Measurements from ENCODE around the gene NOS1AP.

NOS1AP gene

GRCh38 chr1:162272419-162272818 lies 202.9 kb downstream of the NOS1AP start:
- Histone ChIP-seq H3K36me3 (ENCODE audit: control insufficient read depth in 2 of 2, insufficient read depth in 2 of 2, low read length in 2 of 2) (no peaks in the 10 kb centered on the region), H3K27me3 (ENCODE audit: control insufficient read depth in 2 of 2, insufficient read depth in 2 of 2, low read length in 2 of 2) (no peaks in the 10 kb centered on the region), H3K4me3 (ENCODE audit: low read length in 2 of 2) (no peak overlapping the region), H3K9me3 (ENCODE audit: control insufficient read depth in 2 of 2, low read length in 2 of 2) (no peaks in the 10 kb centered on the region), H3K4me1 (ENCODE audit: control insufficient read depth in 2 of 2, insufficient read depth in 2 of 2, low read length in 2 of 2) (no peaks in the 10 kb centered on the region), H3K27ac (ENCODE audit: low read depth in 2 of 2, low read length in 2 of 2) (no peak overlapping the region), H3K9ac (ENCODE audit: low read depth in 1 of 2, low read length in 2 of 2) (no peak overlapping the region)

GRCh38 chr1:162275622-162276175 lies 206.2 kb downstream of the NOS1AP start:
- Histone ChIP-seq H3K27me3 (ENCODE audit: control insufficient read depth in 2 of 2, insufficient read depth in 2 of 2, low read length in 2 of 2) (no peaks in the 10 kb centered on the region), H3K4me1 (ENCODE audit: control insufficient read depth in 2 of 2, insufficient read depth in 2 of 2, low read length in 2 of 2) (no peaks in the 10 kb centered on the region), H3K4me3 (ENCODE audit: low read length in 2 of 2) (no peak overlapping the region), H3K9ac (ENCODE audit: low read depth in 1 of 2, low read length in 2 of 2) (no peak overlapping the region), H3K27ac (ENCODE audit: low read depth in 2 of 2, low read length in 2 of 2) (no peak overlapping the region), H3K36me3 (ENCODE audit: control insufficient read depth in 2 of 2, insufficient read depth in 2 of 2, low read length in 2 of 2) (no peaks in the 10 kb centered on the region), H3K9me3 (ENCODE audit: control insufficient read depth in 2 of 2, low read length in 2 of 2) (no peaks in the 10 kb centered on the region)

- H3K36me3 ChIP-seq (ENCODE audit: control insufficient read depth in 2 of 2, insufficient read depth in 2 of 2, low read length in 2 of 2) = no peaks in the 10 kb centered on the region
- H3K4me3 ChIP-seq (ENCODE audit: low read length in 2 of 2) = no peak overlapping the region
Measured at GRCh38 chr1:162276493-162276892, 207.0 kb downstream of the NOS1AP start.

GRCh38 chr1:162279136-162279498 lies 209.6 kb downstream of the NOS1AP start:
- Histone ChIP-seq H3K27me3 (ENCODE audit: control insufficient read depth in 2 of 2, insufficient read depth in 2 of 2, low read length in 2 of 2) (no peaks in the 10 kb centered on the region), H3K36me3 (ENCODE audit: control insufficient read depth in 2 of 2, insufficient read depth in 2 of 2, low read length in 2 of 2) (no peaks in the 10 kb centered on the region), H3K9me3 (ENCODE audit: control insufficient read depth in 2 of 2, low read length in 2 of 2) (no peaks in the 10 kb centered on the region), H3K4me1 (ENCODE audit: control insufficient read depth in 2 of 2, insufficient read depth in 2 of 2, low read length in 2 of 2) (peaks cover under 1 to 2% of the 10 kb centered on the region in 2 donors), H3K27ac (ENCODE audit: low read depth in 2 of 2, low read length in 2 of 2) (no peak overlapping the region), H3K9ac (ENCODE audit: low read depth in 1 of 2, low read length in 2 of 2) (no peak overlapping the region), H3K4me3 (ENCODE audit: low read length in 2 of 2) (no peak overlapping the region)

More at GRCh38 chr1:162276493-162276892, 207.0 kb downstream of the NOS1AP start:
- Histone ChIP-seq H3K9ac (ENCODE audit: low read depth in 1 of 2, low read length in 2 of 2) (no peak overlapping the region), H3K27ac (ENCODE audit: low read depth in 2 of 2, low read length in 2 of 2) (no peak overlapping the region), H3K27me3 (ENCODE audit: control insufficient read depth in 2 of 2, insufficient read depth in 2 of 2, low read length in 2 of 2) (no peaks in the 10 kb centered on the region), H3K9me3 (ENCODE audit: control insufficient read depth in 2 of 2, low read length in 2 of 2) (no peaks in the 10 kb centered on the region), H3K4me1 (ENCODE audit: control insufficient read depth in 2 of 2, insufficient read depth in 2 of 2, low read length in 2 of 2) (no peaks in the 10 kb centered on the region)

- H3K36me3 ChIP-seq (ENCODE audit: control insufficient read depth in 2 of 2, insufficient read depth in 2 of 2, low read length in 2 of 2) = no peaks in the 10 kb centered on the region
- no peaks in the 10 kb centered on the region for H3K9me3 ChIP-seq (ENCODE audit: control insufficient read depth in 2 of 2, low read length in 2 of 2)
- no peak overlapping the region for H3K4me3 ChIP-seq (ENCODE audit: low read length in 2 of 2)
- H3K4me1 ChIP-seq (ENCODE audit: control insufficient read depth in 2 of 2, insufficient read depth in 2 of 2, low read length in 2 of 2) = peaks cover 16 to 18% of the 10 kb centered on the region in 2 donors
- no peak overlapping the region for H3K27ac ChIP-seq (ENCODE audit: low read depth in 2 of 2, low read length in 2 of 2)
- no peaks in the 10 kb centered on the region for H3K27me3 ChIP-seq (ENCODE audit: control insufficient read depth in 2 of 2, insufficient read depth in 2 of 2, low read length in 2 of 2)
- H3K9ac ChIP-seq (ENCODE audit: low read depth in 1 of 2, low read length in 2 of 2) = no peak overlapping the region
Measured at GRCh38 chr1:162281426-162281825, 211.9 kb downstream of the NOS1AP start.

- H3K27ac ChIP-seq (ENCODE audit: low read depth in 2 of 2, low read length in 2 of 2) = no peak overlapping the region
- no peaks in the 10 kb centered on the region for H3K36me3 ChIP-seq (ENCODE audit: control insufficient read depth in 2 of 2, insufficient read depth in 2 of 2, low read length in 2 of 2)
- no peak overlapping the region for H3K4me3 ChIP-seq (ENCODE audit: low read length in 2 of 2)
- H3K9ac ChIP-seq (ENCODE audit: low read depth in 1 of 2, low read length in 2 of 2) = no peak overlapping the region
- H3K4me1 ChIP-seq (ENCODE audit: control insufficient read depth in 2 of 2, insufficient read depth in 2 of 2, low read length in 2 of 2) = peaks cover 16 to 18% of the 10 kb centered on the region in 2 donors
- no peaks in the 10 kb centered on the region for H3K9me3 ChIP-seq (ENCODE audit: control insufficient read depth in 2 of 2, low read length in 2 of 2)
- H3K27me3 ChIP-seq (ENCODE audit: control insufficient read depth in 2 of 2, insufficient read depth in 2 of 2, low read length in 2 of 2) = no peaks in the 10 kb centered on the region
Measured at GRCh38 chr1:162283657-162284056, 214.2 kb downstream of the NOS1AP start.

- no peaks in the 10 kb centered on the region for H3K9me3 ChIP-seq (ENCODE audit: control insufficient read depth in 2 of 2, low read length in 2 of 2)
- no peak overlapping the region for H3K4me3 ChIP-seq (ENCODE audit: low read length in 2 of 2)
- no peaks in the 10 kb centered on the region for H3K36me3 ChIP-seq (ENCODE audit: control insufficient read depth in 2 of 2, insufficient read depth in 2 of 2, low read length in 2 of 2)
- peak overlapping the region; percentile 5 to 58 for H3K9ac ChIP-seq (ENCODE audit: low read depth in 1 of 2, low read length in 2 of 2)
- peak overlapping the region; percentile 56 to 74 for H3K27ac ChIP-seq (ENCODE audit: low read depth in 2 of 2, low read length in 2 of 2)
- H3K4me1 ChIP-seq (ENCODE audit: control insufficient read depth in 2 of 2, insufficient read depth in 2 of 2, low read length in 2 of 2) = peaks cover 16 to 18% of the 10 kb centered on the region in 2 donors
- no peaks in the 10 kb centered on the region for H3K27me3 ChIP-seq (ENCODE audit: control insufficient read depth in 2 of 2, insufficient read depth in 2 of 2, low read length in 2 of 2)
Measured at GRCh38 chr1:162284206-162284955, 214.9 kb downstream of the NOS1AP start.

- H3K4me1 ChIP-seq (ENCODE audit: control insufficient read depth in 2 of 2, insufficient read depth in 2 of 2, low read length in 2 of 2) = peaks cover 16 to 18% of the 10 kb centered on the region in 2 donors
- H3K27ac ChIP-seq (ENCODE audit: low read depth in 2 of 2, low read length in 2 of 2) = peak overlapping the region; percentile 56 to 74
- no peaks in the 10 kb centered on the region for H3K27me3 ChIP-seq (ENCODE audit: control insufficient read depth in 2 of 2, insufficient read depth in 2 of 2, low read length in 2 of 2)
- H3K4me3 ChIP-seq (ENCODE audit: low read length in 2 of 2) = peak overlapping the region in 1 of 2 donors; percentile 46
- H3K36me3 ChIP-seq (ENCODE audit: control insufficient read depth in 2 of 2, insufficient read depth in 2 of 2, low read length in 2 of 2) = no peaks in the 10 kb centered on the region
- no peaks in the 10 kb centered on the region for H3K9me3 ChIP-seq (ENCODE audit: control insufficient read depth in 2 of 2, low read length in 2 of 2)
- H3K9ac ChIP-seq (ENCODE audit: low read depth in 1 of 2, low read length in 2 of 2) = peak overlapping the region; percentile 5 to 58
Measured at GRCh38 chr1:162285149-162285561, 215.7 kb downstream of the NOS1AP start.

GRCh38 chr1:162291000-162291399 lies 221.5 kb downstream of the NOS1AP start:
- Histone ChIP-seq H3K4me3 (ENCODE audit: low read length in 2 of 2) (no peak overlapping the region), H3K27me3 (ENCODE audit: control insufficient read depth in 2 of 2, insufficient read depth in 2 of 2, low read length in 2 of 2) (no peaks in the 10 kb centered on the region), H3K9me3 (ENCODE audit: control insufficient read depth in 2 of 2, low read length in 2 of 2) (no peaks in the 10 kb centered on the region), H3K36me3 (ENCODE audit: control insufficient read depth in 2 of 2, insufficient read depth in 2 of 2, low read length in 2 of 2) (no peaks in the 10 kb centered on the region), H3K27ac (ENCODE audit: low read depth in 2 of 2, low read length in 2 of 2) (no peak overlapping the region), H3K4me1 (ENCODE audit: control insufficient read depth in 2 of 2, insufficient read depth in 2 of 2, low read length in 2 of 2) (no peaks in the 10 kb centered on the region), H3K9ac (ENCODE audit: low read depth in 1 of 2, low read length in 2 of 2) (no peak overlapping the region)

- H3K4me1 ChIP-seq (ENCODE audit: control insufficient read depth in 2 of 2, insufficient read depth in 2 of 2, low read length in 2 of 2) = no peaks in the 10 kb centered on the region
- H3K27me3 ChIP-seq (ENCODE audit: control insufficient read depth in 2 of 2, insufficient read depth in 2 of 2, low read length in 2 of 2) = no peaks in the 10 kb centered on the region
Measured at GRCh38 chr1:162292422-162292849, 222.9 kb downstream of the NOS1AP start.

More at GRCh38 chr1:162292422-162292849, 222.9 kb downstream of the NOS1AP start:
- H3K27ac ChIP-seq (ENCODE audit: low read depth in 2 of 2, low read length in 2 of 2) = no peak overlapping the region
- H3K36me3 ChIP-seq (ENCODE audit: control insufficient read depth in 2 of 2, insufficient read depth in 2 of 2, low read length in 2 of 2) = no peaks in the 10 kb centered on the region
- no peak overlapping the region for H3K9ac ChIP-seq (ENCODE audit: low read depth in 1 of 2, low read length in 2 of 2)
- no peaks in the 10 kb centered on the region for H3K9me3 ChIP-seq (ENCODE audit: control insufficient read depth in 2 of 2, low read length in 2 of 2)
- no peak overlapping the region for H3K4me3 ChIP-seq (ENCODE audit: low read length in 2 of 2)
